ENCODE results near the gene PASK. TPM values are rescaled to one million over a fixed set of nuclear protein-coding genes. Genes with fewer than 3 reads are reported as not detected.
"Not testable (repeated sequence)": the region's sequence is repeated elsewhere in the genome, so short reads cannot be mapped to it uniquely, and the experiment has no call there.

The PASK gene
- 5.8 and 13.0 TPM in 2 replicates for total RNA-seq

DNA sequence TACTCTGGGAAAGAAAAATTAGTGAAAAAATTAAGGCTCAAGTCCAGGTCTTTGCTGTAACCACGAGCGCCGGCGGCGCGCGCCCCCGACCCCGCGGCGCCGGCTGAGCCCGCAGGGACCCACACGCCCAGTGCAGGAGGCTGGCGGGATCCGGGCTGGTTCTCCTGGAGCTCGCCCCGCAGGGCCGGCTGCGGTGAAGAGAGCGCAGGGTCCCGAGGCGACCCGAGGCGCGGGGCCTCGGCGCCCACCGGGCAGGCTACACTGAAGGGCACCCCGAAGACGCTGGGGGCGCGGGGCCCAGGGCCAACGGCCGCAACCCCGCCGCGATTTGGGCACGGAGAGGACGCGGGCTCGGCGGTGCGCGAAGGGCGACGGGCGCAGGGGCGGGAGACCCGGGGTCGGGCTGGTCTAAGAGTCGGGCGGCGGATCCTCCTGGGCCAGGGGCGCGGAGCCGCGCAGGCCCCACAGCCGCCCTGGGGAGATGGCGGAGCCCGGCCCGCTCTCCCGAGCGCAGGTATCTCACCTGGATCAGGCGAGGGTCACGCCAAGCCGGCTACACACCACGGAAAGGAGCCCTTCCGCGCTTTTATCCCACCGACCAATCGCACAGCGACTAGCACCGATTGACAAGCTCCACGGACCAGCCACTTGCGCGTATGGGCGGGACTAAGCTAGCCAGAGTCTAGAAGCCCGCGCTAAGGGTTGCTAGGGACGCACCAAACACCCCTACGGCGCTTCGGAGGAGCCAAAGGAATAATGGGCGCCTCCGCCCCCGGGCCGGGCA is at the start of gene PASK:
Gene PASK, minus strand, starts transcription at position 582 of the 784 bp plus-strand sequence. CDS start 6,440 bp downstream, outside the sequence.
- DNase-seq (ENCODE audit: low read depth in 2 of 2): peak; percentile 85 to 95

DNA sequence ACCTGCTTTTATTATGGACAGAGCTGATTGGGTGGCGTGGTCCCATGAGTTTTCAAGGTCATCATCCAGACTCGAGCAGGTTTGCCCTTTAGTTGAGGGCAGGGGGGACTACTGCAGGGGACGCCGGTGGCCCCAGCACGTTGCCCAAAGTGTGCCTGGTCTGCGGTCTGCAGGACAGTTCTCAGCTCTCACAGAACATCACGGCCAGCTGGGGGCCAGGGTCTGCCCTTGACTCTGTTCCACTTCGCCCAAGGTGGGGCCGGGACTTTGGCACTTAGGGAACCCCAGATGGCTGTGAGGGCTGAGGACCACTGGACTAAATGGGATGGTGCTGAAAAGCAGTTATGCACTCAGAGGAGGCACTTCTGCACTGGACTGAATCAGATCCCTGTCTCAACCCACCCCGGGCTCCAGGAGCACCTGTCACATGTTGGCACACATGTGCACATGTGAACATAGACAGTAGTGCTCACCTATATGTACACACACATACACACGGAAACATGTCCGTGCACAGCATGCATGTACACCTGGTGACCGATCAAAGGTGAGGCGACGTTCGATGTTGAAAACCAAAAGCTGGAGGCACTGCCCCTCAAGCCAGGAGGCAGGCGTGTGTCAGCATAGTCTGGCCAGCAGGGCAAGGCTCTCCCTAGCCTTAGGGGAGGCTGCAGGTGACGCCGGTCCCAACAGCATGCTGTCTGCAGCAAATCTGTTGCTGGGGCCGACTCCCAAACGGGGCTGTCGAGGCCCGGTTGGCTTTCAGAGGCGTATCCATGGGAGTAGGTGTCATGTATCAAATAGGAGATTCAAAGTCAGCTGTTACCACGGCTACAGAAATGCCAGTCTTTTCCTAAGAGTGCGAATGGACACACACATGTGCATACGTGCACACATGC is 49.4 kb upstream of the PASK start:
- DNase-seq (ENCODE audit: low read depth in 2 of 2): no peak

DNA sequence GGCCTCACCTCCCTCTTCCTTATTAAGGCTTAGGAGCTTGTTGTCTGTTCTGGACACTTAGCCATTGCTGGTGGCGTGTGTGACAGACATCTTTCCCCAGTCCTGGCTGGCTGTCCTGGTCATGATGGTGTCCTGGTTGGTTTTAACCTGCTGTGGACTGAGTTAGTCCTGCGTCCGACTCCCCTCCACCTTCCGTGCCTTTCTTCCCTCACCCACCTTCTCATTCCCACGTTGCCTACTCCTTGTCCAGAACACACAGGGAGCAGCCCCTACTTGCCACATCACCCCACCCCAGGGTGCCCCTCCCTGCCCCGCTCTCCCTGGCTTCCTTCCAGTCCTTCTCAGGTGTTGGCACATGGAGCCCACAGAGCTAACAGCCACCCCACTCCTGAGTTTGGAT is 48.7 kb upstream of the PASK start:
- DNase-seq (ENCODE audit: low read depth in 2 of 2): no peak

DNA sequence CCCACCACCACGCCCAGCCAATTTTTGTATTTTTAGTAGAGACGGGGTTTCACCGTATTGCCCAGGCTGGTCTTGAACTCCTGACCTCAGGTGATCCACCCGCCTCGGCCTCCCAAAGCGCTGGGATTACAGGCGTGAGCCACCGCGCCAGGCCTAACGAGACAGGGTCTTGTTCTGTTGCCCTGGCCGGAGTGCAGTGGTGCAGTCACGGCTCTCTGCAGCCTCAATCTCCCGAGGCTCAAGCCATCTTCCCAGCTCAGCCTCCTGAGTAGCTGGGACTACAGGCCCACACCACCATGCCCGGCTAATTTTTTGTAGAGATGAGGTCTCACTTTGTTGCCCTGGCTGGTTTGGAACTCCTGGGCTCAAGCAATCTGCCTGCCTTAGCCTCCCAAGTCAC is 48.0 kb upstream of the PASK start:
- not testable (repeated sequence) for DNase-seq (ENCODE audit: low read depth in 2 of 2)

DNA sequence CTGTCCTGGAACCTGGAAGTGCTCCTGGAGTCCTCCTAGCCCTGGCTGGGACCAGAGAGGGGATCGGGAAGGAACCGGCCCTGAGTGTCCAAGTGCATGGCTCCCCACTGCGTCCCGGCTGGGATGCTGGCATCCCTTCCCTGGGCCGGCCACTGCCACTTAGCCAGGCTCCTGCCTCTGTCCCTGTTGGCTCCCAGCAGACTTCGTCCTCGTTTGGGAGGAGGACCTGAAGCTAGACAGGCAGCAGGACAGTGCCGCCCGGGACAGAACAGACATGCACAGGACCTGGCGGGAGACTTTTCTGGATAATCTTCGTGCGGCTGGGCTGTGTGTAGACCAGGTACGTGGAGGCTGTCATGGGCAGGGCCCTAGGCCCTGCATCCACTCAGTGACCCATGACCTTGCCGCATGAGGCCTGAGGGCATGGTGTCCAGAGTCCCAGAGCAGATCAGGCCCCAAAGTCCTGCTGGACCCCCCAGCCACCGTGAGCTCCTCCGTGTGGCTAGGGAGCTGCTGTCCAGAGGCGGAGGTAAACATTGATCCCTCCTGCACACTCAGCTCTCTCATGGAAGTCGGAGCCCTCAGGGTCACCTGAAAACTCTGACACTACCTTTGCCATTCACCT is 46.3 kb upstream of the PASK start:
- DNase-seq (ENCODE audit: low read depth in 2 of 2): no peak

DNA sequence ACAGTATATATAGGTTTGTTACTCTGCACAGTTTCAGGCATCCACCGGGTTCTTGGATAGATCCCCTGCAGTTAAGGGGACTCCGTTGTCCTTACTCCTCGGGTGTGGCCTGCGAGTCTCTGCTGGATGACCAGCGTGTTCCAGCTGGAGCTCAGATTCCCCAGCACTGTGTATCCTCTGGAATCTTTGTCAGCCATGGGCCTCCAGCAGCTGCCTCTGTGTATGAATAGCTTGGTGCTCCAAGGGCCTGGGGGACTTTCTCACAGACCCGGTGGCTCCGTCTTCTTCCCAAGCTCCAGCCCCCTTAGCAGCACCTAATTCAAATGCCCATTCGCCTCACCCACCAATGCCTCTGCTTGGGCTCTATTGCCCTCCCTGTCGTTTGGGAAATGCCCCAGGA is 45.5 kb upstream of the PASK start:
- DNase-seq (ENCODE audit: low read depth in 2 of 2): no peak

DNA sequence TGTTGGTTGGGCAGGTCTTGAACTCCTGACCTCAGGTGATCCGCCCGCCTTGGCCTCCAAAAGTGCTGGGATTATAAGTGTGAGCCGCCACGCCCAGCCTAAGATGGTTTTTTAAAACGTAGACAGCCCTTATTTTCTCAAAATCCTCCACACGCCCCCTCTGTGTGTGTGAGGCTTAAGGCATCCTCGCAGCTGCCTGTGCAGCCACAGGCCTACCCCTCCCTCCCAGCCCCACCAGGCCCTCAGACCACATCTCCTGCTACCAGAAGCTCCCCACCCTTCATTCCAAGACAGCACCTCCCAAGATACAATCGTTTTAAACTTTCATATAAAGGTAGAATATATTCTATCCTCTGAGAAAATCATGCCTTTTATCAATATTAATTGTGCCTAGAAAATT is 44.0 kb upstream of the PASK start:
- no peak for DNase-seq (ENCODE audit: low read depth in 2 of 2)

DNA sequence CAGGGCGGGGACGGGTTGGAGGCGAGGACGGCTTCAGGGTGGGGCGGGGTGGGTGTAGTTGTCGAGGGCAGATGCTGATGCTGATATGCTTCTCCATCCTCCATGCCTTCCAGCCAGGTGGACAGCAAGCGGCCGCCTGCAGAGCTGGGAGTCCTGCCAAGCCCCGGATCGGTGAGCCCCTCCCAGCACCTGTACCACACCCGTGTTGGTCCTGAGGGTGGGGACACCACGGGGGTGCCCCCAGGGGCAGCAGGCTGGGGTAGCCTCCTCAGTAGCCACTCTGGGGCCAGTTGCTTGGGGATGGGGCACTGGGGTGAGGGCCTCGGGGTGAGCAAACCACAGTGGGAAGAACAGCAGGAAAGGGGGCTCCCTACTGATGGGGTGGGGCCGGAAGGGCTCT is 41.8 kb upstream of the PASK start:
- no peak for DNase-seq (ENCODE audit: low read depth in 2 of 2)

DNA sequence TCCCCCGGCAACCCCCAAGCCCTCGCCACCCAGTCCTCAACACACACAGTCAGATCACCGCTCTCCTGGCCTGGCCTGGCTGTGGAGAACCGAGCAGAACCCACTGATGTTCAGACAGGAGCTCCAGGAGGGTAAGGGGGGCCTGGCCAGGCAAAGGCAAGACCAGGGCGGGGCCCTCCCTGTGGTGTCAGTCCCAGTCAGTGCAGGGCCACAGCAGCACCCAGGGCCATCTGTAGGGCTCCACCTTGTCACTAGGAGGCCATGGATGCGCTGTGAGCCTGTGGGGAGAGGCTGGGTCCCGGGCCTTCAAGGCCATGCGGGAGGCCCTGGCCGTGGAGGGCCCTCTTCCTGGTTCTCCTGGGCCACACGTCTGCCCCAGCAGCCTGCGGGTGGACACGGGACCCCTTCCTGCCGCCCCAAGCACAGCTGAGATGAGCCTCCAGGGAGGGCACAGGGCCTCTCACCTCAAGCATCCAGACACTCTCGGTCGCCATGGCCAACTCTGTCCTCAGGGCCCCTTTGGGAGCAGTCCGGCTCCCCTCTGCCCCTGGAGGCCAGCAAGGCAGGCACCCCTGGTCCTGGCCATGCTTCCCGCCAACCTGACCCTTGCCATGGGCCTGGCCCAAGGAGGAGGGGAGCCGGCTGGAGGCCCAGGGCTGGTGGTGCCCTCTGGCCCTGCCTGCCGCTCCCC is 41.2 kb upstream of the PASK start:
- DNase-seq (ENCODE audit: low read depth in 2 of 2): no peak

DNA sequence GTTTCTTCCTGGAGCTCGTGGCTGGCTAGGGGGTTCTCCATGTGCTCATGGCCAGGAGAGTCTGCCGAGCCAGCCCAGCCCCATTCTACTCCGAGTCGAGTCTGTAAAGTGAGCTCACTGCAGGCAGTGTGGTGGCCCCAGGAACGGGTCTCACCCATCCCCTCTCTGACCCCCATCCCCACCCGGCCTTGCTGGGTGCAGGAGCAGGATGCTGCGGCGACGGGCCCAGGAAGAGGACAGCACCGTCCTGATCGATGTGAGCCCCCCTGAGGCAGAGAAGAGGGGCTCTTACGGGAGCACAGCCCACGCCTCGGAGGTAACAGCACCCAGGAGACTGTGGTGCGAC is 40.6 kb upstream of the PASK start:
- no peak for DNase-seq (ENCODE audit: low read depth in 2 of 2)

DNA sequence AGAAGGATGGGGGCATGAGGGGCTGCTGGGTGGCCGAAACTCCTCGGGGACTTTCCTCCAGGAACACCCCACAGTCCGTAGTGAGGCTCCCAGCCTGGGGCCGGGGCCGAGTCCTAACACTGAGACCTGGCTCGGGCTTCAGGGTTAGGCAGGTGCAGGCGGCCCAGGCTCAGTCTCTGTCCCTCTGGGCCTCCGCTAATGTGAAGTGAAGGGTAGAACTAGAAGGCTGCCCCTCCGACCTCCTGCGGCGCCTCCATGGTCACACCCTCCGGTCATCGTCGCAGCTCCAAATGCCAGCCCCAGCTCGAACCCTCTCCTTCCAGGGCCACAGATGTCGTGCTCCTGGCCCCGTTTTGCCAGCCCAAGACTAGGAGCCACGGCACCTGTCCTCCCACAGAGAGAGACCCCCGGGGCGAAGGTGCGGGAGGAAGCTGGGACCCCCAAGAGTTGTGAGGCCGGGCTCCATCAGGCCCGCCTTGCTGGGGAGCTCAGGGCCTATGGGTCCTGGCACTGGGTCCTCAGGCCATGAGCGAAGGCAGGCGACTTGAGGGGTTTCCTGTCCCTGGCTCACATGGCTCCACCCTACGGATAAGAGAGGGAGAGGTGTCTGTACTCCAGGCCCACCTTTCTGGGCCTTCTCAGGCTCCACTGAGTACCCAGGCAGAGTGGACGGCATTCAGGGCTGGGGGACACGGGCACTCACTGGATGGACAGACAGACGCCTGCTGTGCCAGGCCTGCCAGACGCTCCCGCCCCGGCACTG is 40.0 kb upstream of the PASK start:
- DNase-seq (ENCODE audit: low read depth in 2 of 2): no peak

DNA sequence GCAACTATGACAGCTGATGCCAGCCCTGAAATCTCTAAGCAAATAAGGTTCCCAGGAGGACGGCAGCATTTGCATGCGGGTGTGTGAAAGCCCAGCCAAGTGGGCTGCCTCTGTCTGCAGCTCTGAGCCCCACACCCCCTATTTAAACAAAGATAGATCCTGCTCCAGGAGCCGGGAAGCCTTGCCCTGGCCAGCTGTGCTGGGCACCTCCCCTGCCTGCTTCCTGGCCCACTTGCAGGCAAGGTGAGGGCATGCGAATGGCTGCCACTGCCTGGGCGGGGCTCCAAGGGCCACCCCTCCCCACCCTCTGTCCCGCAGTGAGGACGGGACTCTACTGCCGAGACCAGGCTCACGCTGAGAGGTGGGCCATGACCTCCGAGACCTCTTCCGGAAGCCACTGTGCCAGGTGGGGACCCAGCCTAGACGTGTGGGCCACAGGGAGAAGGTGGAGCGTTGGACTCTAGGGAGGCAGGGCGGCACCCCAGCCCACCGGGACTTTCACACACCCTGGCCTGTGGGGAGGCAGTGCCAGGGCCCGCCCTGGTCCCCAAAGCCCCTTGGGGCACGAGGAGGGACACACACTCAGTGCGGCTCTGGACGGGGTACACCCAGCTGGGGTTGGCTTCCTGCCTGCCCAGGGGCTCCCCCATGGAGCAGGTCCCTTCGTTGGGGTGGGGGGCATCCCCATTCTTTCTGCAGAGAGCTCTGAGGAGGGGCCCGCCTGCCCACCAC is 39.3 kb upstream of the PASK start, which contains the start of gene ANO7:
Gene ANO7, plus strand, starts transcription at position 317 of the 732 bp plus-strand sequence. CDS start 1,387 bp downstream, outside the sequence.
- DNase-seq (ENCODE audit: low read depth in 2 of 2): no peak

DNA sequence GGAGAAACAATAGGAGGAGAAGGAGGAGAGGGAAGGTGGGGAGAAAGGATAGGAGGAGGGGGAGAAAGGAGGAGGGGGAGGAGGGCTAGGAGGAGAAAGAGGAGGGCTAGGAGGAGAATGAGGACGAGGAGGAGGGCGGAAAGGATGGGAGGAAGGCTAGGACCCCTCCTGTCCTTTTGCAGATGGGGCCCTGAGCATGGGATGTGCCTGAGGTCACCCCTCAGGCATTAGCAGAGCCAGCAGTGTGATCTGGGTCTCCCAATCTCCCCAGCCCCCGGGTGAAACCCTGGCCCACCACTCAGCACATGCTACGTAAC is 38.6 kb upstream of the PASK start:
- no peak for DNase-seq (ENCODE audit: low read depth in 2 of 2)

DNA sequence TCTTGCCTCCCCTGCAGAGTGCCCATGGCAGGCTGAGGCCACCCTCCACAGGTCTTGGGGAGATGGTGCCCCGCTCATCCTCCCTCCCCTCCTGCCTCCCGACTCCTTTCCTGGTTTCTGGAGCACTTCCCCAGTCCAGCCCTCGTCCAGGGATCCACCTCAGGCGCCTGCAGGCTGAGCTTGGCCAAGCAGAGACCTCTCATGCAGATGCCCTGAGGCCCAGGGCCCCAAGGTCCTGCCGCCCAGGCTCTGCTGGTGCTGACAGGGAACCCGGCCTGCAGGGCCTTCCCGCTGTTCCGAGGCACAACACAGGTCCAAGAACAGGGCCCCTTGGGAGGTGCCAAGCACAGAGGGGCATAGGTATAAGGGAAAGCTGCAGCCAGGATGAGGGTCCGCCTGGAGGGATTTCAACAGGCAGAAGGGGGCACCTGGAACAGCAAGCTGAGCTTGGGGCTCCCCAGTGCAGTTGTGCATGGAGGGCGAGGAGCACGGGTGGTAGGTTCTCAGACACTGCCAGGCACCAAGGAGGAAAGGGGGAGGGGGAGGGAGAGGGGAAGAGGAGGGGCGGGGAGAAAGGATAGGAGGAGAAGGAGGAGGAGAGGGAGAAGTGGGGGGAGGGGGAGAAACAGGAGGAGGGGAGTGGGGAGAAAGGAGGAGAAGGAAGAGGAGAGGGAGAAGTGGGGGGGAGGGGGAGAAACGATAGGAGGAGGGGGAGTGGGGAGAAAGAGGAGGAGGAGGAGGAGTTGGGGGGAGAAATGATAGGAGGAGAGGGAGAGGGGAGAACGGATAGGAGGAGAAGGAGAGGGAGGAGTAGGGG is 38.0 kb upstream of the PASK start:
- DNase-seq (ENCODE audit: low read depth in 2 of 2): no peak

DNA sequence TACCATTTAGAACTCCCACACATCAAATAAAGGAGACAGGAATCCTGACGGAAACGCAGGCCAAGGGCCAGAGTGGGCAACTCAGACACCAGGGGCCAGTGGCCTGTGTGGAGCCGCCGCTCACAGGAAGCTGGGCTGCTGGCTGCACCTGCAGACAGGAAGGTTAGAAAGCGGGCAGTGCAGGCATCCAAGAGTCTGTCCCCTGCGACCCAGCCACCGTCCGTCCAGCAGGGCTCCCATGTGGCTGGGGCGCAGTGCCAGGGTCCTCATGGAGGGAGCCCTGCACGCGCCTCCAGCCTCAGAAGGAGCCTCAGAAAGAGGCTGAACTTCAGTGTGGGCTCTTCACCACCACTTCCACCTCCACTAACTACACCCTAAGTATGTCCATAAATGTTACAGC is 36.7 kb upstream of the PASK start:
- DNase-seq (ENCODE audit: low read depth in 2 of 2): peak; percentile 10 to 26

DNA sequence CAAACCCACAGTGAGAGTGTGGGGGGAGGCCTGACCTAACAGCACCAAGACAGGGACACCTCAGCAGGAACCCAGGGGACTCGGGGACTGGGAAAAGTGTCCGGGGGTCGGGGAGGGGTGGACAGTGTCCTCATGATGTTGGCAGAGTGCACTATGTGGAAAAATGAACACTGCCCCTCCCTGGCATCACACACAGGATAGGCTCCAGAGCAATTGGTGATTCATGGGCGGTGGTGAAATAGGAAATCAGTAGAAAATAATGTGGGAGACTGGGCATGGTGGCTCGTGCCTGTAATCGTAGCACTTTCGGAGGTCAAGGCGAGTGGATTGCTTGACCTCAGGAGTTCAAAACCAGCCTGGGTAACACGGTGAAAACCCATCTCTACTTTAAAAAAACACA is 35.6 kb upstream of the PASK start:
- DNase-seq (ENCODE audit: low read depth in 2 of 2): no peak

DNA sequence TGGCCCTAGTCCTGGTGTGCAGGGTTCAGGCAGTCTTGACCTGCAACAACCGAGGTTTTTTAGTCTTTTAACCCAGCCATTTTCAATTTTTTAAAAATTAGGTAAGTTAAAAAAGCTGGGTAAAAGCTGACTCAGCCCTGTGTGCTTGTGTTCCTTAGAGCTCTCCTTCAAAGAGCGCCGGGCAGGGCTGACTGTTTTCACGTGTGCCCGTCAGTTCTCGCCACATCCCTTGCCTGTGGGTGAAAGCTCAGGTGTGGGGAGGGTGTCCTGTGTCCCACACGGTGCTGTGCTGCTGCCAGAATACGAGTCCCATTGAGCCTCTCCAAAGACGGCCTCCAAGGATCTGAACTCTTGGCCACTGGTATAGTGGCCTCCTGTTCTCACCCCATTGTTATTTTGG is 33.9 kb upstream of the PASK start:
- no peak for DNase-seq (ENCODE audit: low read depth in 2 of 2)

DNA sequence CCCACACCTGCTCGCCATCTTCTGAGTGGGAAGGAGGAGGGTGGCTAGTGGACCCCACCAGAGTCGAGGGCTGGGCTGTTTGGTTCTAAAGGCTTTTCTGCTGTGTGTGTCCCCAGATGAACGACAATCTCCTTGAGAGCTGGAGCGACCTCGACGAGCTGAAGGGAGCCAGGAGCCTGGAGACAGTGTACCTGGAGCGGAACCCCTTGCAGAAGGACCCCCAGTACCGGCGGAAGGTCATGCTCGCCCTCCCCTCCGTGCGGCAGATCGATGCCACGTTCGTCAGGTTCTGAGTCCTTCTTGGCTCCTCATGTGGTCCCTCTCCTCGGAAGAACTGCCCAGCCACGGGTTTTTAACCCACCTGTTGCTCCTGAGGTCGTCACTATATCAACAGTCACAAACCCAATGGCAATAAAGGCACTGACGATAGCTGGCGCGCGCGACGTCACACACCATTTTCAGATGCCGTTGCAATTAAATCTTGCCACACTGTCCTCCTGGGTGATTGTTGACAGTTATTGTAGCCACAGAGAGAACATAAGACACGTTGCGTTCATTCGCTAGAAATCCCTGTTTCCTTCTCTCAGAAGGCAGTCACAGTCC is 33.4 kb upstream of the PASK start:
- DNase-seq (ENCODE audit: low read depth in 2 of 2): no peak

DNA sequence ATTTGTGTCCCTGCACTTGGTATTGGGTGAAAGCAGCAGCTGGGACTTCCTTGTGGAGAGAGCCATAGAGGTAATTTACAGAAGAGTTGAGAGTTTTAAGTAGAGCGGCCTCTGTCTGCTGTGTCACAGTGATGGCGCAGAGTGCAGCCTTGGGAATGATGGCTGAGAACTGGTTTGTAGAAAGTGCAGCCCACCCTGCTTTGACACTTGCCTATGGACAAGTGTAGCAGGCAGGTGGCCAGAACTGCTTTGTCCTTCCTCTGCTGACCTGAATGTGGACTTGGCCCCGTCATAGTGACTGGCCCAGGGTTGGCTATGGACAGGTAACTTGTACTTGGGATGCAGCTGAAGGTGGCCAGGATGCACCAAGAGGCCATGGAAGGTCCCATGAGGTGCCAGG is 32.9 kb upstream of the PASK start:
- DNase-seq (ENCODE audit: low read depth in 2 of 2): no peak
